ENCODE data around the gene MCRIP2.

- no peak for TF ChIP-seq POLR2AphosphoS5 (IDR thresholded peaks at IDR 0.05; ENCODE audit: low read depth)
- TF ChIP-seq CTCF (IDR thresholded peaks at IDR 0.05; ENCODE audit: insufficient read depth, low read length): no peak
Observed at GRCh38 chr16:622920-623280, 18.7 kb upstream of the MCRIP2 start.

All from HL-60 (cell line).